HUES64 (cell line): ENCODE data around the gene BMPER.

ENCODE experiments used
- H3K27ac ChIP-seq: 2 replicates; pipeline ENCODE4 v1.7.0; 2013; ENCODE audit warnings: low read depth, low read length, inconsistent platforms
- H3K27me3 ChIP-seq: 2 replicates; pipeline ENCODE4 v1.6.1; 2013; ENCODE audit warnings: mild to moderate bottlenecking, low read length; ENCODE audit not compliant: insufficient read depth
- H3K36me3 ChIP-seq: 2 replicates; pipeline ENCODE4 v1.6.1; 2013; ENCODE audit warnings: mild to moderate bottlenecking, low read length; ENCODE audit not compliant: insufficient read depth
- H3K4me1 ChIP-seq: 2 replicates; pipeline ENCODE4 v1.6.1; 2013; ENCODE audit warnings: mild to moderate bottlenecking, low read length, moderate library complexity; ENCODE audit not compliant: insufficient read depth
- H3K4me3 ChIP-seq: 2 replicates; pipeline ENCODE4 v1.5.1; 2013; ENCODE audit warnings: mild to moderate bottlenecking, low read length, moderate library complexity
- H3K9ac ChIP-seq: 2 replicates; pipeline ENCODE4 v1.6.1; 2013; ENCODE audit warnings: mild to moderate bottlenecking, low read depth, low read length
- H3K9me3 ChIP-seq: 2 replicates; pipeline ENCODE4 v1.6.1; 2013; ENCODE audit warnings: low read depth, low read length; ENCODE audit not compliant: insufficient read depth
- whole genome bisulfite sequencing: fragments of 150-250, 120-280 bp; methylation state at CpG from one replicate; pipeline ENCODE4 v1.1.7; 2013; ENCODE audit warnings: missing lambda C conversion rate; 5-methylcytosine and 5-hydroxymethylcytosine counted together

BMPER gene

DNA sequence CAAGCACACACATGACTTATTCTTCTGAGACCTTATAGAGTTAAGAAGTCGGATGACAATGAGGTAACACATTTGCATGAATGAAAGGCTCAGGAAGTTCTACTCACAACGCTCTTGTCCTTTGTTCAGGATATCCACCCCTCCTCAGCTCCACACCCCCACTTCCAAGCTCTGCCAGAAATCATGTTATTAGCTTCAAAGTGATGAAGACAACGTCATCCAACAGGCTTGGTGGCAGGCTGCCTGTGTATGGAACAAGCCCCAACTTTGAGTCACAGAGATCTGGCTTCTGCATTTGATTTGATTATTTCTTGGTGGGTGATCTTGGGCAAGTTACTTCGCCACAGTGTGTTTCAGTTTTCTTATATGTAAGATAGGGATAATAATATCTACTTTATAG lies 12.4 kb upstream of the BMPER start:
- H3K4me1 ChIP-seq, result peaks cover 19% of the 10 kb centered on the region
- no peak overlapping the region for H3K27ac ChIP-seq
- no peaks in the 10 kb centered on the region for H3K9me3 ChIP-seq
- H3K27me3 ChIP-seq, result no peaks in the 10 kb centered on the region
- no peak overlapping the region for H3K4me3 ChIP-seq
- WGBS, result 81% methylated on average over 4 of the region's 4 CpGs
- H3K36me3 ChIP-seq, result no peaks in the 10 kb centered on the region
- no peak overlapping the region for H3K9ac ChIP-seq

DNA sequence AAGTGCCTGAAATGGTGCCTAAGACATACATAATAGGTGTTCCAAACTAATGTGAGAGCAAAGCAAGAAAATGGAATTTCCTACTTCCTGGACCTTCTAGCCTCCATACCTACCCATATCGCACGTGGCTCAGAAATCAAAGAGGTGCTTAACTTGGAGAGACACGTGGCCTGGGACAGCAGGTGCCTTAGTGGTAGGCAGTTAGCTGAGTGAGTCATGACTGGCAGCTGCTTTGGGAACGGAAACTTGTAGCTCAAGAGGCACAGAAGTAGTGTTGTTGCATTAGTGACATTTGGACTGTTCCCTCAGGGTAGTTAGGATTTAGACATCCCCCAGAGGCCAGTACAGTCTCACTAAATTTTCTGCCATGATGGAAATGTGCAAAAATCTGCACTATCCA lies 12.0 kb upstream of the BMPER start:
- no peaks in the 10 kb centered on the region for H3K9me3 ChIP-seq
- H3K36me3 ChIP-seq, result no peaks in the 10 kb centered on the region
- H3K4me3 ChIP-seq, result no peak overlapping the region
- no peaks in the 10 kb centered on the region for H3K27me3 ChIP-seq
- H3K4me1 ChIP-seq, result peaks cover 19% of the 10 kb centered on the region
- H3K9ac ChIP-seq, result no peak overlapping the region
- no peak overlapping the region for H3K27ac ChIP-seq
- WGBS, result 87% methylated on average over 4 of the region's 4 CpGs

DNA sequence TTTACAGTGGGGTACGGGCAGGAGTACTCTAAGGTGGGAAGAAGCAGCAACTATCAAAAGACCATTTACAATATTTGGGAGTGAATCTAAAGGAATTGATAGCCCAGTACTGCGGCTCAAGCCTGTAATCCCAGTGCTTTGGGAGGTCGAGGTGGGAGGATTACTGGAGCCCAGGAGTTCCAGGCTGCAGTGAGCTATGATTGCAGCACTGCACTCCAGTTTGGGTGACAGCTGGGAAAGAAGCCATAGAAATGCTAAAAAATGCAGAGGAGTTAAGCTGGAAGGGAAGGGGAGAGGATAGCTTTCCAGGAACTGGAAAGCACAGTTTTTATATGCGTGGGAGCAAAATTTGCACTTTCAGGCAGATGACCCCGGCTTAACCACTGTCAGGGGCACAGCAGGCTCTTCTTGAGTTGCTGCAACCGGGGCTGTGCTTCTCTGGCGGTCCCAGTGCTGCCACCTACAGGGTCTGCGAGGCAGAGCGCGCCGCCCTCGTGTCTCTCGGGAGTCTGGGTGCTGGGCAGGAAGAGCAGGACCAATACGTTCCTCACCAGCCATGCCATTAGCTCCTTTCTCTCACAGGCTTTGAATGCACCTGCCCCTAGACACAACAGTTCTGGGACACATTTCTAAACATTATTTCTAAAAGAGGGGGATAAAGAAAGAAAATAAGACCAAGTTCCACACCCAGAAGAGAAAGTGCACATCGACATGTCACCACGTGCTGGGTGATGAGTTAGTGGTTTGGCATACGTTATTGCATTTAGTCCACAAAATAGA lies 10.1 kb upstream of the BMPER start:
- Histone ChIP-seq H3K4me1 (peaks cover 18% of the 10 kb centered on the region), H3K9ac (no peak overlapping the region), H3K27me3 (no peaks in the 10 kb centered on the region), H3K4me3 (no peak overlapping the region), H3K36me3 (no peaks in the 10 kb centered on the region), H3K9me3 (no peaks in the 10 kb centered on the region), H3K27ac (no peak overlapping the region)
- WGBS, result 28% methylated on average over 17 of the region's 17 CpGs

DNA sequence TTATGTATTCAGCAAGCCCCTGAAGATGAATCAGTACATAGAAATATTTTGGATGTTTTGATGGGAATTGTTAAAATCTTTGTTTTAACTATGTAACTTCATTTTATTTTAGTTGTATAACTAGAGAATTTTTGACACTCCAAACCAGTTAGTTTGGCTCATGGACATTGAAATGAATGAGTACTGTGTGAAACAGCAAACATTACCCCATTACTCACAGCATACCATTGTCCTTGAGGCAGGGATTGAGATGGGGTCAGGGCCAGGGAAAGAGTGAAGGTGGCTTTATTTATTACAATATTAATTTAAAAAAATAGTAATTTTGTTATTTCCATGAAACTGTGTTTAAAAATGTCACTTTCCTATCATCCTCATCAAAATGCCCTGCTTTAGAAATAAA lies 4.8 kb upstream of the BMPER start:
- Histone ChIP-seq H3K36me3 (no peaks in the 10 kb centered on the region), H3K9ac (no peak overlapping the region), H3K4me3 (no peak overlapping the region), H3K27me3 (peaks cover 32% of the 10 kb centered on the region), H3K4me1 (peaks cover 35% of the 10 kb centered on the region), H3K27ac (no peak overlapping the region), H3K9me3 (no peaks in the 10 kb centered on the region)

DNA sequence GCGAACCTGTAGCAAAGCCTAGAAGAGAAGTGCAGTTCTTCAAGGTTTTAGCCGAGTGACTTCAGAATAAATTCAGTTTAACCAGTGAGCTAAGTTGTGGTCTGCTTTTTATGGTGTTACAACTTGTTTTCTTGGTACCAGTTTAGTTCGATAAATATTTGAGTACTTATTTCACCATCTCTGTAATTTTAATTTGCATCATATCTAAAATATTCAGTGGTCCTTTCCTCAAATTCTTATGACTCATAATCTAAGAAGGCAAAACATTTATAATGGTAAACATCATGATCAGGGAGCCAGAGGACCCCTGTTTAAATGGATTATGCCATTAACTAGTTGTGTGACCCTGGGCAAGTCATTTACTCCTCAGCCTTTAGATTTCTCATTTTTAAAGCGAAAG lies 4.1 kb upstream of the BMPER start:
- no peak overlapping the region for H3K9ac ChIP-seq
- WGBS, result 91% methylated on average over 4 of the region's 4 CpGs

DNA sequence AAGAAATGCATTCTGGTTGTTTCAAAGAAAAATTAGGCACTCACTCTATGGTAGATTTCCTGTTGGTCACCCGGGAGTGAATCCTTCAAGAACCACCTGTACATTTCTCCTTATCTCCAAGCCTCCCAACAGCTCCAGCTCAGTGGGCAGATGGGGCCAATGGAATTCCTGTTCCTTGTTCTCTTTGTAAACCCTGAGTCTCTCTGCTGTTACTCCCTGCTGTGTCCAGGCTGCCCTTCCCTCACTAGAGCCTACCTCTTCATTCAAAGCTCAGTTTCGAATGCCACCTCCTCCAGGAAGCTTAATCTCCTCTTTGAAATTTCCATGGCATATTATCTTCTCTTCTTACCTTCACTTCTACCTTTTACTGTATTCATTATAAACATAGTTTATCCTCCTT lies 3.5 kb upstream of the BMPER start:
- H3K4me3 ChIP-seq, result no peak overlapping the region
- WGBS, result 24% methylated on average over 2 of the region's 2 CpGs
- H3K27ac ChIP-seq, result no peak overlapping the region
- H3K36me3 ChIP-seq, result no peaks in the 10 kb centered on the region
- H3K27me3 ChIP-seq, result peaks cover 46% of the 10 kb centered on the region
- peaks cover 35% of the 10 kb centered on the region for H3K4me1 ChIP-seq
- no peak overlapping the region for H3K9ac ChIP-seq
- H3K9me3 ChIP-seq, result no peaks in the 10 kb centered on the region

More for the DNA sequence above, 4.1 kb upstream of the BMPER start:
- H3K27ac ChIP-seq, result no peak overlapping the region
- H3K9me3 ChIP-seq, result no peaks in the 10 kb centered on the region
- H3K27me3 ChIP-seq, result peaks cover 39% of the 10 kb centered on the region
- peaks cover 35% of the 10 kb centered on the region for H3K4me1 ChIP-seq
- no peak overlapping the region for H3K4me3 ChIP-seq
- H3K36me3 ChIP-seq, result no peaks in the 10 kb centered on the region

DNA sequence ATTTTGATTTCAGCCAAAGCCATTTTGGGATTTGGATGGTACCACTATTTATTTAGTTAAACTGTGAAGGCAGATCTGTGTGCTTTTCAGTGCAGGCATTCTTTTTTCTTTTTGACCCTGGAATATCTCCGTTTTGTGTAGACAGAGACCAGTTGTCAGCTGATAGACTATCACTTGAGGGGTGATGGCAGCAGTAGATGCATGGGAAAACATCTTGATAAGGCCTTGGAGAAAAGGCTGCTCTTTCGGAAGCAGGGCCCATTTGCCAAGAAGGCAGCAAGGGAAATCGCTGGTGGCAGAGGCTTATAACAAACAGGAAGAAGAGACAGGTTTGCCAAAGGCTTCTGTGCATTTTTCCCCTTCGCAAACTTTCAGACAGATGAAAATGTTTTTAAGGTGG lies 2.6 kb upstream of the BMPER start:
- Histone ChIP-seq H3K27me3 (peaks cover 55% of the 10 kb centered on the region), H3K9ac (no peak overlapping the region), H3K27ac (no peak overlapping the region), H3K36me3 (no peaks in the 10 kb centered on the region), H3K4me3 (no peak overlapping the region), H3K4me1 (peaks cover 26% of the 10 kb centered on the region), H3K9me3 (no peaks in the 10 kb centered on the region)
- 61% methylated on average over 4 of the region's 4 CpGs for WGBS

DNA sequence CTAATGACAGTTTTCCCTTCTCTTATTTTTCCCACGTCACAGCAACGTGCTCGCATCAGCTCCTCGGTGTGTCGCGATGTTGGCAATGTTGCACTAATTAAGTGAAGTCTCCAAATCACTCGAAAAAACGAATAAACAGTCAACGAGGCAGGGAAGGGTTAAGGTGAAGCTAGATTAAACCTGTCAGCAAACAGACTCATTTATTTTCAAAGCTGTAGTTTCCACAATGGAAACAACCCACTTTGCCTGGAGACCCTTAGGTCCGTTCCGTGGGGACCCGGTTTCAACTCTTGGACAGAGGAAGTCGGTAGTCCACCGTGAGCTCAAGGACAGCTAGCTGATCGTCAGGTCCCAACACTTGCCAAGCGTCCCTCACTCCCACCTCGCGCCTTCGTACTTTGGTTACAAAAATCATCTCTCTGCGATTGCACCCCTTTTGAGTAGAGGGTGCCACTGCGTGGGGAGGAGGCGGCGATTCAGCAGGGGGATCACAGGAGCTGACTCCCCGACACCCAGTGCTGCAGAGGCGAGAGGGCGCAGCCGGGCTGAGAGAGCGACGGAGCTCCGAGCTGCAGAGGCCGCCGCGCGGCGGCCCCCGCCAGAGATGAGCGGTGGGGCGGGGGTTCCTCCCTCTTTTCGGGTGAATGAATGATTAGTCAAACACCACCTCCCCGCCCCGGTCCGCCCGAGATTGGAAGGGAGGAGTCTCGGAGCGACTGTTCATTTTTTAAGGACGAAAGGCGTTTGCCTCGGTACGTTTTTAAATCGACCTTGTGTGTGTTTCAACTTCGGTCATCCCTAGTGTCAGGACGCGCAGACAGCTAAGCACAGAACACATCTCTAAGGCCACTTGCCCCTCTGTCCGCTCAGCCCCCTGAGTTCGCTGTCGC lies 1.3 kb upstream of the BMPER start:
- H3K9me3 ChIP-seq, result no peaks in the 10 kb centered on the region
- peaks cover 68% of the 10 kb centered on the region for H3K27me3 ChIP-seq
- peak overlapping the region; percentile 49 for H3K9ac ChIP-seq
- WGBS, result 2% methylated on average over 56 of the region's 56 CpGs
- H3K36me3 ChIP-seq, result no peaks in the 10 kb centered on the region
- H3K4me3 ChIP-seq, result peak overlapping the region; percentile 66
- peaks cover 17% of the 10 kb centered on the region for H3K4me1 ChIP-seq
- H3K27ac ChIP-seq, result no peak overlapping the region

DNA sequence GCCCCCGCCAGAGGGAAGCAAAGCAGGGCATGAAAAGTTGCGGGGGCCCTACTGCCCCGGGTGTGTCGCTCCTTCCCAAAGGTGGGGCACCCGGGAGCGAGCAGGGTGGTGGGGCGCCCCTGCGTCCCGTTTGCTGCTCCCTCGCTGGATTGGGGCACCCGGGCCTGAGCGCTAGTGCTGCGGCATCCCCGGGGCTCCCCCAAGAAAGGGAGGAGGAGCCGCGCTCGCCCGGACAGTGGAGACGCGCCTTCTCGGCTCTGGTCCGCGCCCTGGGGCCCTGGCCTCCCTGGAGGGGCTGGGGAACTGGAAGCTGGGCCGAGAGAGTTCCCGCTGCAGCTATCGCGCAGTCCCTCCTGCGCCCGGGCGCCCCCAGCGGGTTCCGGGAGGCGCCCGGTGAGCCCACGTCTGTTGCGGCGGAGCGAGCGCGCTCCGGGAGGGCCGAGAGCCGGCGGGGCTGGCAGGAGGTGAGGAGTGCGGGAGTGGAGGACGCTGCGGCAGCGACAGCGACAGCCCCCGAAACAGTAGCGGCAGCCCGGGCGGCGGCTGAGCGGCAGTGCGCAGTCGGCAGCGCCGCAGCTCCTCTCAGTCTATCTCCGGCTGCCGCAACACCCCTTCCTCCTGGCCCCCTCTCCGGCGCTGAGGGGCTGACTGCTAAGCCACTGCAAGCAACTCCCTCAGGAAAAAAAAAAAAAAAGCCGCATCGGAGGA lies 504 bp upstream of the BMPER start:
- under 1% methylated on average over 63 of the region's 65 CpGs for WGBS
- H3K9me3 ChIP-seq, result no peaks in the 10 kb centered on the region
- H3K4me1 ChIP-seq, result peaks cover 17% of the 10 kb centered on the region
- peak overlapping the region; percentile 66 for H3K4me3 ChIP-seq
- no peak overlapping the region for H3K27ac ChIP-seq
- H3K27me3 ChIP-seq, result peaks cover 69% of the 10 kb centered on the region
- H3K9ac ChIP-seq, result peak overlapping the region; percentile 49
- no peaks in the 10 kb centered on the region for H3K36me3 ChIP-seq

DNA sequence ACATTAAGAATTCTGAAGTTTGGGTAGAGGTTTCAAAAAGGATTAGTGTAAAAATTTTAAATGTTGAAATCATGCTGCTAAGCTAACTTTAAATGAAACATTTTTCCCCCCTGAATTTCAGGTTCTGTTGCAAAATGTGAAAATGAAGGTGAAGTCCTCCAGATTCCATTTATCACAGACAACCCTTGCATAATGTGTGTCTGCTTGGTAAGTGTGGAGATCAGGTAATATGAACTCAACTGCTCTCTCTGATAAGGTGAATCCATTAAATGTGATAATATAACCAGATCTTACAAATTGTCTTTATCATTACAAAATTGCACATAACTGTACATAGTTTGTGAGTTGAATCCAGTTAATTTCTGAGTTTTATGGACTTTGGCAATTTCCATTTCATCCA lies 1.4 kb downstream of the BMPER start:
- peaks cover 69% of the 10 kb centered on the region for H3K27me3 ChIP-seq
- peaks cover 17% of the 10 kb centered on the region for H3K4me1 ChIP-seq
- no peak overlapping the region for H3K4me3 ChIP-seq
- H3K9me3 ChIP-seq, result no peaks in the 10 kb centered on the region
- no peaks in the 10 kb centered on the region for H3K36me3 ChIP-seq
- H3K27ac ChIP-seq, result no peak overlapping the region
- no peak overlapping the region for H3K9ac ChIP-seq

DNA sequence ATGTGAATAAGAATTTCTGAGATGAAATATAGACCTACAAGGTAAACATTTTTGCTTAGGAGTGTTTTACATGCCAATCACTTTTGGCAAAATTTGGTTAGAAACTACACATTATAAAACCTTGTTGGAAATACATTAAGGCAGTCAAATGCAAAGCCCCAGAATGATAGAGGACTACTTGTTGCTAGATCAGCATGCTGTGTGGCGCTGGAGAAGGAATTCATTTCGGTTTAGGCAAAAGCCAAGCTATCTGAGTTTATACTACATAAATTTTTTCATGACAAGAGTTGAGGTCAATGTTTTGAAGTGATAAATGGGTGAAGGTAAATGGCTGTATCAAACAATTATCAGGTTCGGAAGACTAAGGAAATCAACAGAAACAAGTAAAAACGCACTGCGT lies 2.3 kb downstream of the BMPER start:
- H3K9me3 ChIP-seq, result no peaks in the 10 kb centered on the region
- H3K36me3 ChIP-seq, result no peaks in the 10 kb centered on the region
- H3K4me3 ChIP-seq, result no peak overlapping the region
- no peak overlapping the region for H3K9ac ChIP-seq
- WGBS, result 83% methylated on average over 5 of the region's 5 CpGs
- H3K27me3 ChIP-seq, result peaks cover 63% of the 10 kb centered on the region
- H3K27ac ChIP-seq, result no peak overlapping the region
- H3K4me1 ChIP-seq, result peaks cover 12% of the 10 kb centered on the region
